ENCODE results near the gene PC. TPM values are rescaled to one million over a fixed set of nuclear protein-coding genes. Genes with fewer than 3 reads are reported as not detected.
A peak's percentile ranks its signal among the peaks of the same experiment; 100 is the strongest.

PC gene
- total and polyA plus RNA-seq, 2 experiments from 2014 or later = 47.4 to 78.1 TPM

- no peak for TF ChIP-seq EZH2phosphoT487 (IDR thresholded peaks at IDR 0.05; ENCODE audit: low read depth, severe bottlenecking, unreplicated experiment)
- peak; percentile 37 for TF ChIP-seq CTCF (IDR thresholded peaks at IDR 0.05; ENCODE audit: poor library complexity)
- no peaks in the 10 kb centered on the region for H3K27me3 ChIP-seq
- H3K9me3 ChIP-seq (ENCODE audit: low read depth) = no peaks in the 10 kb centered on the region
- 53% methylated on average over 27 of the region's 27 CpGs for WGBS (ENCODE audit: low lambda C conversion rate, missing lambda C conversion rate)
- no peaks in the 10 kb centered on the region for H3K9me2 ChIP-seq (replicated peaks; ENCODE audit: insufficient read depth)
- peak; percentile 76 for DNase-seq (ENCODE audit: low spot score)
- H3K4me3 ChIP-seq = no peak overlapping the region
- H3K36me3 ChIP-seq (replicated peaks; ENCODE audit: insufficient read depth, low read depth) = no peaks in the 10 kb centered on the region
- no peak overlapping the region for H3K4me2 ChIP-seq
- H4K20me1 ChIP-seq (ENCODE audit: insufficient read depth, poor library complexity, severe bottlenecking) = no peaks in the 10 kb centered on the region
- H2AFZ ChIP-seq = no peak overlapping the region
- no peaks in the 10 kb centered on the region for H3K79me2 ChIP-seq
- H3K27ac ChIP-seq = no peak overlapping the region
- no peaks in the 10 kb centered on the region for H3K4me1 ChIP-seq (ENCODE audit: insufficient read depth)
These were observed 89.2 kb downstream of the PC start for GRCh38 chr11:66868726-66869566.

GRCh38 chr11:66868082-66868725 lies 90.0 kb downstream of the PC start:
- Histone ChIP-seq H3K27me3 (no peaks in the 10 kb centered on the region), H3K4me2 (no peak overlapping the region), H3K27ac (no peak overlapping the region), H3K4me3 (no peak overlapping the region), H4K20me1 (ENCODE audit: insufficient read depth, poor library complexity, severe bottlenecking) (no peaks in the 10 kb centered on the region), H2AFZ (no peak overlapping the region), H3K9me2 (replicated peaks; ENCODE audit: insufficient read depth) (no peaks in the 10 kb centered on the region), H3K79me2 (no peaks in the 10 kb centered on the region), H3K36me3 (replicated peaks; ENCODE audit: insufficient read depth, low read depth) (no peaks in the 10 kb centered on the region), H3K4me1 (ENCODE audit: insufficient read depth) (no peaks in the 10 kb centered on the region), H3K9me3 (ENCODE audit: low read depth) (no peaks in the 10 kb centered on the region)
- no peak for DNase-seq (ENCODE audit: low spot score)
- no peak for TF ChIP-seq EZH2 (IDR thresholded peaks at IDR 0.05; ENCODE audit: borderline replicate concordance)
- TF ChIP-seq CTCF (IDR thresholded peaks at IDR 0.05; ENCODE audit: poor library complexity) = no peak
- TF ChIP-seq EZH2phosphoT487 (IDR thresholded peaks at IDR 0.05; ENCODE audit: low read depth, severe bottlenecking, unreplicated experiment) = no peak
- 94% methylated on average over 13 of the region's 13 CpGs for WGBS (ENCODE audit: low lambda C conversion rate, missing lambda C conversion rate)

- no peaks in the 10 kb centered on the region for H4K20me1 ChIP-seq (ENCODE audit: insufficient read depth, poor library complexity, severe bottlenecking)
- no peak overlapping the region for H2AFZ ChIP-seq
- no peak overlapping the region for H3K4me3 ChIP-seq
- WGBS (ENCODE audit: low lambda C conversion rate, missing lambda C conversion rate) = 86% methylated on average over 14 of the region's 14 CpGs
- H3K4me1 ChIP-seq (ENCODE audit: insufficient read depth) = no peaks in the 10 kb centered on the region
- H3K79me2 ChIP-seq = no peaks in the 10 kb centered on the region
- H3K4me2 ChIP-seq = no peak overlapping the region
- no peaks in the 10 kb centered on the region for H3K9me2 ChIP-seq (replicated peaks; ENCODE audit: insufficient read depth)
- no peaks in the 10 kb centered on the region for H3K9me3 ChIP-seq (ENCODE audit: low read depth)
- no peak for DNase-seq (ENCODE audit: low spot score)
- no peak for TF ChIP-seq EZH2phosphoT487 (IDR thresholded peaks at IDR 0.05; ENCODE audit: low read depth, severe bottlenecking, unreplicated experiment)
- TF ChIP-seq EZH2 (IDR thresholded peaks at IDR 0.05; ENCODE audit: borderline replicate concordance) = no peak
- TF ChIP-seq CTCF (IDR thresholded peaks at IDR 0.05; ENCODE audit: poor library complexity) = no peak
- no peak overlapping the region for H3K27ac ChIP-seq
- H3K36me3 ChIP-seq (replicated peaks; ENCODE audit: insufficient read depth, low read depth) = no peaks in the 10 kb centered on the region
- H3K27me3 ChIP-seq = no peaks in the 10 kb centered on the region
These were observed 90.7 kb downstream of the PC start for GRCh38 chr11:66867425-66868040.

All from hepatocyte (in vitro differentiated cells).